GM19467 (cell line): Measurements from ENCODE around the gene AGAP2.

Experiments used
- ATAC-seq: cut with Tn5 transposase; IDR thresholded peaks from one replicate; pipeline ENCODE4 v1.9.1; 2021; ENCODE audit warnings: mild to moderate bottlenecking, moderate library complexity; ENCODE audit not compliant: unreplicated experiment

The AGAP2 gene

GRCh38 chr12:57737467-57738460, 778 bp downstream of the AGAP2 start:
- no peak for ATAC-seq

GRCh38 chr12:57736741-57737466, 1.6 kb downstream of the AGAP2 start:
- no peak for ATAC-seq

GRCh38 chr12:57735952-57736740, 2.4 kb downstream of the AGAP2 start:
- ATAC-seq: no peak

GRCh38 chr12:57735198-57735855, 3.2 kb downstream of the AGAP2 start:
- ATAC-seq: no peak

GRCh38 chr12:57734591-57734990, 4.0 kb downstream of the AGAP2 start:
- no peak for ATAC-seq

GRCh38 chr12:57733928-57734327, 4.6 kb downstream of the AGAP2 start:
- no peak for ATAC-seq

- no peak for ATAC-seq
Observed at GRCh38 chr12:57732726-57733593, 5.6 kb downstream of the AGAP2 start.

- ATAC-seq: no peak
Observed at GRCh38 chr12:57732270-57732669, 6.3 kb downstream of the AGAP2 start.

GRCh38 chr12:57731411-57732080, 7.0 kb downstream of the AGAP2 start:
- ATAC-seq: no peak

- ATAC-seq: no peak
Observed at GRCh38 chr12:57730336-57731067, 8.0 kb downstream of the AGAP2 start.

GRCh38 chr12:57729321-57729844, 9.2 kb downstream of the AGAP2 start:
- no peak for ATAC-seq

- ATAC-seq: no peak
Observed at GRCh38 chr12:57727758-57728395, 10.7 kb downstream of the AGAP2 start.

- ATAC-seq: no peak
Observed at GRCh38 chr12:57726884-57727757, 11.4 kb downstream of the AGAP2 start.

- no peak for ATAC-seq
Observed at GRCh38 chr12:57726151-57726883, 12.2 kb downstream of the AGAP2 start.

- ATAC-seq: no peak
Observed at GRCh38 chr12:57725851-57726150, 12.7 kb downstream of the AGAP2 start.
